SU-DHL-6 (cell line): ENCODE data around the gene ALPK3.

ENCODE experiments used
- H2AFZ ChIP-seq: fragments of 200-600 bp; sonication (generic); 2 replicates; pipeline ENCODE4 v1.6.1; 2014; ENCODE audit warnings: low read depth, mild to moderate bottlenecking, moderate library complexity, mixed read lengths, antibody characterized with exemption, low read length; ENCODE audit not compliant: severe bottlenecking
- H3F3A ChIP-seq: fragments of 200-600 bp; shearing (Covaris generic); 2 replicates; pipeline ENCODE4 v1.6.0; 2016; ENCODE audit warnings: antibody characterized with exemption, mild to moderate bottlenecking; ENCODE audit not compliant: insufficient read depth
- H3K27ac ChIP-seq: fragments of 200-600 bp; sonication (generic); 2 replicates; pipeline ENCODE4 v1.5.1; 2016; ENCODE audit warnings: low read depth, mild to moderate bottlenecking, low read length, moderate library complexity, mixed read lengths
- H3K27me3 ChIP-seq: fragments of 200-600 bp; sonication (generic), shearing (Covaris generic); 2 replicates; pipeline ENCODE4 v1.6.0; 2014; ENCODE audit warnings: mild to moderate bottlenecking, low read length
- H3K36me3 ChIP-seq: fragments of 200-600 bp; sonication (generic); 2 replicates; pipeline ENCODE4 v1.6.1; 2014; ENCODE audit warnings: mild to moderate bottlenecking, low read length, mixed read lengths
- H3K4me2 ChIP-seq: fragments of 300-600, 200-600 bp; shearing (Covaris generic), sonication (generic); 2 replicates; pipeline ENCODE4 v1.6.0; 2014; ENCODE audit warnings: low read length, low read depth, mild to moderate bottlenecking; ENCODE audit not compliant: poor library complexity, severe bottlenecking
- H3K4me3 ChIP-seq: fragments of 200-600 bp; sonication (generic); 2 replicates; pipeline ENCODE4 v1.5.1; 2014; ENCODE audit warnings: antibody characterized with exemption, low read length, mild to moderate bottlenecking, mixed read lengths; ENCODE audit not compliant: insufficient read depth, poor library complexity, severe bottlenecking
- H3K79me2 ChIP-seq: fragments of 200-600 bp; sonication (generic); 2 replicates; pipeline ENCODE4 v1.6.1; 2014; ENCODE audit warnings: mild to moderate bottlenecking, low read length, moderate library complexity; ENCODE audit not compliant: insufficient read depth
- H3K9ac ChIP-seq: fragments of 200-600 bp; sonication (generic); 2 replicates; pipeline ENCODE4 v1.7.0; 2014; ENCODE audit warnings: mild to moderate bottlenecking, low read length
- H3K9me2 ChIP-seq: fragments of 200-600 bp; sonication (generic); replicated peaks from 2 replicates; pipeline ENCODE4 v1.6.1; 2014; ENCODE audit warnings: low read length; ENCODE audit not compliant: insufficient read depth
- H3K9me3 ChIP-seq: fragments of 200-600 bp; sonication (generic); 2 replicates; pipeline ENCODE4 v1.6.1; 2014; ENCODE audit warnings: low read length, mixed read lengths; ENCODE audit not compliant: insufficient read depth
- H4K20me1 ChIP-seq: fragments of 200-600 bp; sonication (generic); 2 replicates; pipeline ENCODE4 v1.6.1; 2014; ENCODE audit warnings: low read depth, mild to moderate bottlenecking, antibody characterized with exemption, low read length, moderate library complexity, mixed read lengths
- EZH2phosphoT487 ChIP-seq: fragments of 200-600 bp; sonication (generic), shearing (Covaris generic); conservative IDR thresholded peaks from 2 replicates; pipeline ENCODE4 v1.6.1; 2018; ENCODE audit warnings: mild to moderate bottlenecking, antibody characterized with exemption, low read length, moderate library complexity, mixed read lengths
- TF ChIP-seq, protein P1 (sequence below): fragments of 200-600 bp; sonication (generic); IDR thresholded peaks from one replicate; pipeline ENCODE4 v1.5.1; 2017; ENCODE audit warnings: antibody characterized with exemption, mild to moderate bottlenecking, low read length, moderate library complexity; ENCODE audit not compliant: insufficient read depth, poor library complexity, severe bottlenecking

The ALPK3 gene

DNA sequence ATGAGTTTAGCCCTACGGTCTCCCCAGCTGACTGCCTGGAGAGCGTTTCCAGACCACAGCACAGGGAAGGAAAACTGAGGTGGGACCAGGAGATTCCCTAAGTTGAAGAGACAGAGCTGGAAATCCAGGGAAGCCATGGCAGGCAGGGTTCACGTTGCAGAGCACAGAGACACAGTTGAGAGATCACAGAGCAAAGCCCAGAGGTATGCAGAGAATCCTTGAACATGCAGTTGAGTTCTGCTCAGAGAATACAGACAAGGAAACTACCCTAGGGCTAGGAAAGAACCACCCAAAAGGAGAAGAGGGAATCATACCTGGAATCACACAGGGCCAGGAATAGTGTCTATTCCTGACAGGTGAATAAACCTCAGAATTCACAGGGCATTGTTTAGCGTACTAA, 81.6 kb downstream of the ALPK3 start:
- Histone ChIP-seq H2AFZ (no peak overlapping the region), H3K36me3 (no peaks in the 10 kb centered on the region), H3K9me2 (no peaks in the 10 kb centered on the region), H3K27ac (no peak overlapping the region), H3K4me3 (no peak overlapping the region), H4K20me1 (no peaks in the 10 kb centered on the region), H3K9me3 (peaks cover 7% of the 10 kb centered on the region; the same call in 1 of the 2 replicates), H3K9ac (no peak overlapping the region), H3K27me3 (no peaks in the 10 kb centered on the region), H3K4me2 (no peak overlapping the region), H3K79me2 (no peaks in the 10 kb centered on the region), H3F3A (no peaks in the 10 kb centered on the region)
- TF ChIP-seq, protein P1, sequence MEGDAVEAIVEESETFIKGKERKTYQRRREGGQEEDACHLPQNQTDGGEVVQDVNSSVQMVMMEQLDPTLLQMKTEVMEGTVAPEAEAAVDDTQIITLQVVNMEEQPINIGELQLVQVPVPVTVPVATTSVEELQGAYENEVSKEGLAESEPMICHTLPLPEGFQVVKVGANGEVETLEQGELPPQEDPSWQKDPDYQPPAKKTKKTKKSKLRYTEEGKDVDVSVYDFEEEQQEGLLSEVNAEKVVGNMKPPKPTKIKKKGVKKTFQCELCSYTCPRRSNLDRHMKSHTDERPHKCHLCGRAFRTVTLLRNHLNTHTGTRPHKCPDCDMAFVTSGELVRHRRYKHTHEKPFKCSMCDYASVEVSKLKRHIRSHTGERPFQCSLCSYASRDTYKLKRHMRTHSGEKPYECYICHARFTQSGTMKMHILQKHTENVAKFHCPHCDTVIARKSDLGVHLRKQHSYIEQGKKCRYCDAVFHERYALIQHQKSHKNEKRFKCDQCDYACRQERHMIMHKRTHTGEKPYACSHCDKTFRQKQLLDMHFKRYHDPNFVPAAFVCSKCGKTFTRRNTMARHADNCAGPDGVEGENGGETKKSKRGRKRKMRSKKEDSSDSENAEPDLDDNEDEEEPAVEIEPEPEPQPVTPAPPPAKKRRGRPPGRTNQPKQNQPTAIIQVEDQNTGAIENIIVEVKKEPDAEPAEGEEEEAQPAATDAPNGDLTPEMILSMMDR, result no peak

DNA sequence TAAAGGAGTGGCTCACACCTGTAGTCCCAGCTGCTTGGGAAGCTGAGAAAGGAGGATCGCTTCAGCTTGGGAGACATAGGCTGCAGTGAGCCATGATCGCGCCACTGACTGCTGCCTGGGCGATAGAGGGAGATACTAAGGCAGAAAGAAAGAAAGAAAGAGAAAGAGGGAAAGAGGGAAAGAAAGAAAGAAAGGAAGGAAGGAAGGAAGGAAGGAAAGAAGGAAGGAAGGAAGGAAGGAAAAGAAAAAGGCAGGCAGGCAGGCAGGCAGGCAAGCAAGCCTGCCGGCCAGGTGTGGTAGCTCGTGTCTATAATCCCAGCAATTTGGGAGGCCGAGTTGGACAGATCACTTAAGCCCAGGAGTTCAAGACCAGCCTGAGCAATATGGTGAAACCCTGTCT, 82.6 kb downstream of the ALPK3 start:
- Histone ChIP-seq H3K4me3 (no peak overlapping the region), H3K4me2 (no peak overlapping the region), H4K20me1 (no peaks in the 10 kb centered on the region), H3K9me3 (peaks cover 7% of the 10 kb centered on the region; the same call in 1 of the 2 replicates), H3F3A (no peaks in the 10 kb centered on the region), H3K27ac (no peak overlapping the region), H3K9ac (no peak overlapping the region), H3K9me2 (no peaks in the 10 kb centered on the region), H3K27me3 (no peaks in the 10 kb centered on the region), H3K79me2 (no peaks in the 10 kb centered on the region), H2AFZ (no peak overlapping the region), H3K36me3 (no peaks in the 10 kb centered on the region)
- TF ChIP-seq, protein P1, result no peak

DNA sequence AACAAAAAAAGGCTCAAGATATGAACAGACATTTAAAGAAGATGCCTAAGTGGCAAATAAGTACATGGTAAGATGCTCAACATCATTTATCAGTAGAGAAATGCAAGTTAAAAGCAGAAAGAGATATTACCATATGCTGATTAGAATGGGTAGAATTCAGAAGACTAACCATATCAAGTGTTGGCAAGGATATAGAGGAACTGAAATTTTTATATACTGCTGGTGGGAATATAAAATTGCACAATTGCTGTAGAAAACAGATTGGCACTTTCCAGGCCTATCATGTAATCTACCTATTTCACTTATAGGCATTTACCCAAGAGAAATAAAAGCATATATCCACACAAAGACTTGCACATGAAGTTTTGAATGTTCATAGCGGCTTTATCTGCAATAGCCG, 84.4 kb downstream of the ALPK3 start:
- Histone ChIP-seq H3K27me3 (no peaks in the 10 kb centered on the region), H3K9me2 (no peaks in the 10 kb centered on the region), H3K9me3 (peaks cover 7% of the 10 kb centered on the region; the same call in 1 of the 2 replicates), H3K4me3 (no peak overlapping the region), H2AFZ (no peak overlapping the region), H3K4me2 (no peak overlapping the region), H4K20me1 (no peaks in the 10 kb centered on the region), H3K9ac (no peak overlapping the region), H3K36me3 (no peaks in the 10 kb centered on the region), H3K27ac (no peak overlapping the region), H3K79me2 (no peaks in the 10 kb centered on the region), H3F3A (no peaks in the 10 kb centered on the region)
- TF ChIP-seq, protein P1, result no peak
- no peak for TF ChIP-seq EZH2phosphoT487

DNA sequence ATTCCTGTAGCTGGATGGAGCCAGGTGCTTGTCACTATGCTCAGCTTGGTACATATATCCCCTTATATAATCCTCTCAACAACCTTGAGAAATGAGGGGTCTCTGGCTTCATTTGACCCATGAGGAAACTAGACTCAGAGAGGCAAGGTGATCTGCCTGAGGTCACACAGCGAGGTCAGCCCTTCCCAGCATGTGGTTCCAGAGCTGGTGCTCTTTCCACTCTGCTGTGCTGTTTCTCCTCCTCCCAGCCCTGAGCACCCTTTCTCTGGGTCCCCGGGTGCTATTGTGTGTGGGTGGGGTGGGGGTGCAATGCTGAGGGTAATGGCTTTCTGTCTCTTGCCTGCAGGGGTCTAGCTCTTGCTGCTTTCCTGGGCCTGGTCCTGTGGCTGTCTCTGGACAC, 86.6 kb downstream of the ALPK3 start:
- Histone ChIP-seq H3K4me2 (no peak overlapping the region), H2AFZ (no peak overlapping the region), H4K20me1 (no peaks in the 10 kb centered on the region), H3K27me3 (no peaks in the 10 kb centered on the region), H3K9me2 (no peaks in the 10 kb centered on the region), H3K36me3 (no peaks in the 10 kb centered on the region), H3K9ac (no peak overlapping the region), H3F3A (no peaks in the 10 kb centered on the region), H3K9me3 (peaks cover 7% of the 10 kb centered on the region; the same call in 1 of the 2 replicates), H3K79me2 (no peaks in the 10 kb centered on the region), H3K4me3 (no peak overlapping the region), H3K27ac (no peak overlapping the region)
- TF ChIP-seq, protein P1, result no peak
- no peak for TF ChIP-seq EZH2phosphoT487
